HEK293 (cell line): ENCODE measurements around the gene TCOF1.

Experiments
- CTCF ChIA-PET: fragments of 350-600 bp; formaldehyde crosslinking; extraction: SDS; loops from one replicate; lab custom pipeline; 2021; ENCODE audit warnings: antibody characterized with exemption; lab: Yijun Ruan, JAX
- POLR2A ChIA-PET: fragments of 300-600 bp; formaldehyde crosslinking; extraction: SDS; loops from one replicate; lab custom pipeline; 2020; ENCODE audit warnings: antibody characterized with exemption, inconsistent platforms; lab: Yijun Ruan, JAX
- H3K27ac ChIP-seq: fragments of 200-500 bp; sonication (Bioruptor generic); 2 replicates; pipeline ENCODE4 v1.5.1; 2014; ENCODE audit warnings: low read depth, low read length, control low read depth, inconsistent platforms; ENCODE audit errors: extremely low read depth
- H3K36me3 ChIP-seq, 2 experiments: fragments of 200-500 bp in 1 of 2; sonication (Bioruptor generic) in 1 of 2; 1 replicate in 1 of 2; 2 replicates in 1 of 2; pipeline ENCODE4 v1.5.1; 2014 to 2017; ENCODE audit warnings: inconsistent platforms in 2 of 2, low read length in 2 of 2; ENCODE audit not compliant: control insufficient read depth in 2 of 2, insufficient read depth in 1 of 2
- H3K4me1 ChIP-seq: fragments of 200-500 bp; sonication (Bioruptor generic); 2 replicates; pipeline ENCODE4 v1.5.1; 2014; ENCODE audit warnings: mild to moderate bottlenecking, low read length, inconsistent platforms; ENCODE audit not compliant: control insufficient read depth, insufficient read depth
- H3K4me3 ChIP-seq: 2 replicates; pipeline ENCODE4 v1.5.1; 2011; ENCODE audit warnings: low read depth, mild to moderate bottlenecking, control low read depth, low read length, moderate library complexity
- H3K9me3 ChIP-seq: fragments of 200-500 bp; sonication (Bioruptor generic); 2 replicates; pipeline ENCODE4 v1.5.1; 2014; ENCODE audit warnings: low read depth, low read length, inconsistent platforms; ENCODE audit not compliant: control insufficient read depth, insufficient read depth
- ZBTB11 ChIP-seq: fragments of 450-650 bp; formaldehyde crosslinking; conservative IDR thresholded peaks from 2 replicates; pipeline ENCODE4 v1.5.1; 2016; ENCODE audit warnings: low read depth, missing biosample characterization, missing genetic modification characterization
- ZFP37 ChIP-seq: fragments of 450-650 bp; formaldehyde crosslinking; IDR thresholded peaks from 2 replicates; pipeline ENCODE4 v1.5.1; 2016; ENCODE audit warnings: missing biosample characterization, missing genetic modification characterization
- ZIC2 ChIP-seq: fragments of 450-650 bp; formaldehyde crosslinking; IDR thresholded peaks from 2 replicates; pipeline ENCODE4 v1.5.1; 2016; ENCODE audit warnings: missing biosample characterization, missing genetic modification characterization
- ZNF112 ChIP-seq: fragments of 450-650 bp; formaldehyde crosslinking; IDR thresholded peaks from 2 replicates; pipeline ENCODE4 v1.5.0; 2017; ENCODE audit warnings: missing biosample characterization, missing genetic modification characterization
- ZNF214 ChIP-seq: fragments of 450-650 bp; formaldehyde crosslinking; IDR thresholded peaks from 2 replicates; pipeline ENCODE4 v1.5.1; 2017; ENCODE audit warnings: missing biosample characterization, mild to moderate bottlenecking, missing genetic modification characterization, borderline replicate concordance
- ZNF24 ChIP-seq: fragments of 450-650 bp; formaldehyde crosslinking; IDR thresholded peaks from 2 replicates; pipeline ENCODE4 v1.5.1; 2016; ENCODE audit warnings: missing biosample characterization, missing genetic modification characterization
- ZNF623 ChIP-seq: fragments of 450-650 bp; formaldehyde crosslinking; IDR thresholded peaks from 2 replicates; pipeline ENCODE4 v1.5.1; 2016; ENCODE audit warnings: missing biosample characterization, missing genetic modification characterization
- ZNF658 ChIP-seq: fragments of 450-650 bp; formaldehyde crosslinking; IDR thresholded peaks from 2 replicates; pipeline ENCODE4; 2016; ENCODE audit warnings: missing biosample characterization, missing genetic modification characterization
- ZNF76 ChIP-seq: fragments of 450-650 bp; formaldehyde crosslinking; IDR thresholded peaks from 2 replicates; pipeline ENCODE4; 2016; ENCODE audit warnings: low read depth, missing biosample characterization, missing genetic modification characterization, borderline replicate concordance
- ZNF776 ChIP-seq: fragments of 450-650 bp; formaldehyde crosslinking; IDR thresholded peaks from 2 replicates; pipeline ENCODE4 v1.5.0; 2017; ENCODE audit warnings: missing biosample characterization, missing genetic modification characterization, borderline replicate concordance
- ZNF791 ChIP-seq: fragments of 450-650 bp; formaldehyde crosslinking; IDR thresholded peaks from 2 replicates; pipeline ENCODE4 v1.5.1; 2016; ENCODE audit warnings: missing biosample characterization, missing genetic modification characterization
- ZNF830 ChIP-seq: fragments of 450-650 bp; IDR thresholded peaks from 2 replicates; pipeline ENCODE4 v1.5.0; 2018; ENCODE audit warnings: missing biosample characterization, missing genetic modification characterization, low read depth, mild to moderate bottlenecking, moderate library complexity
- TF ChIP-seq, protein P1 (sequence below): fragments of 450-650 bp; formaldehyde crosslinking; conservative IDR thresholded peaks from 2 replicates; pipeline ENCODE4 v1.5.1; 2016; ENCODE audit warnings: low read depth, missing biosample characterization, missing genetic modification characterization
- TF ChIP-seq, protein P2 (sequence below): fragments of 450-650 bp; formaldehyde crosslinking; IDR thresholded peaks from 2 replicates; pipeline ENCODE4 v1.5.1; 2017; ENCODE audit warnings: missing biosample characterization, missing genetic modification characterization

The TCOF1 gene

DNA sequence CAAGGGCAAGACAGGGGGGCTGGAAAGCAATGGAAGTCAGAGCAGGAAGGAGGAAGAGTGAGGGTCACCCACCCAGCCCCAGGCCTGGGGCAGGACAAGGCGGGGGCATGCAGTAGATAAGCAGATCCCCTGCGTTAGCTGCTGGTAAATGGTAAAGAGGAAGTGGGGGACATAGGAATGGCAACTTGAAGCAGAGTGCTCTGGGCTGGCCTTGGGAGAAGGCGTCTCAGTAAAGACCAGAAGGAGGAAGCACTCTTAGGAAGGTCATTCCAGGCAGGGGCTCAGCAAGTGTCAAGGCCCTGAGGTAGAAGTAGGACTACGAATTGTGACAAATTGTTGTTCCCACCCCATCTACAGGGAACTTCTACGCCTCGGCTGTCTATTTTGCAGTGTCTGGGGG, 15.1 kb downstream of the TCOF1 start:
- H3K9me3 ChIP-seq, result no peaks in the 10 kb centered on the region
- no peak for TF ChIP-seq ZFP37 (tag by site-specific recombination)
- TF ChIP-seq ZNF830 (tag by site-specific recombination), result no peak
- TF ChIP-seq ZNF791 (tag by site-specific recombination), result no peak
- TF ChIP-seq ZNF623 (tag by site-specific recombination), result peak; percentile 83
- CTCF ChIA-PET, result no interaction called here
- POLR2A ChIA-PET, result interaction anchor here (0.7 kb wide), 1 partner anchor 12 kb away, joined by 3 read pairs; no protein-coding TSS in a partner anchor
- peaks cover 42 to 99% of the 10 kb centered on the region in 2 experiments for H3K36me3 ChIP-seq
- H3K27ac ChIP-seq, result no peak overlapping the region
- no peaks in the 10 kb centered on the region for H3K4me1 ChIP-seq
- no peak overlapping the region for H3K4me3 ChIP-seq

GRCh38 chr5:150374651-150375050, 17.2 kb downstream of the TCOF1 start:
- Histone ChIP-seq H3K4me1 (no peaks in the 10 kb centered on the region), H3K4me3 (no peak overlapping the region), H3K27ac (no peak overlapping the region), H3K9me3 (no peaks in the 10 kb centered on the region), H3K36me3 (peaks cover 54 to 99% of the 10 kb centered on the region in 2 experiments)
- TF ChIP-seq, protein P1, sequence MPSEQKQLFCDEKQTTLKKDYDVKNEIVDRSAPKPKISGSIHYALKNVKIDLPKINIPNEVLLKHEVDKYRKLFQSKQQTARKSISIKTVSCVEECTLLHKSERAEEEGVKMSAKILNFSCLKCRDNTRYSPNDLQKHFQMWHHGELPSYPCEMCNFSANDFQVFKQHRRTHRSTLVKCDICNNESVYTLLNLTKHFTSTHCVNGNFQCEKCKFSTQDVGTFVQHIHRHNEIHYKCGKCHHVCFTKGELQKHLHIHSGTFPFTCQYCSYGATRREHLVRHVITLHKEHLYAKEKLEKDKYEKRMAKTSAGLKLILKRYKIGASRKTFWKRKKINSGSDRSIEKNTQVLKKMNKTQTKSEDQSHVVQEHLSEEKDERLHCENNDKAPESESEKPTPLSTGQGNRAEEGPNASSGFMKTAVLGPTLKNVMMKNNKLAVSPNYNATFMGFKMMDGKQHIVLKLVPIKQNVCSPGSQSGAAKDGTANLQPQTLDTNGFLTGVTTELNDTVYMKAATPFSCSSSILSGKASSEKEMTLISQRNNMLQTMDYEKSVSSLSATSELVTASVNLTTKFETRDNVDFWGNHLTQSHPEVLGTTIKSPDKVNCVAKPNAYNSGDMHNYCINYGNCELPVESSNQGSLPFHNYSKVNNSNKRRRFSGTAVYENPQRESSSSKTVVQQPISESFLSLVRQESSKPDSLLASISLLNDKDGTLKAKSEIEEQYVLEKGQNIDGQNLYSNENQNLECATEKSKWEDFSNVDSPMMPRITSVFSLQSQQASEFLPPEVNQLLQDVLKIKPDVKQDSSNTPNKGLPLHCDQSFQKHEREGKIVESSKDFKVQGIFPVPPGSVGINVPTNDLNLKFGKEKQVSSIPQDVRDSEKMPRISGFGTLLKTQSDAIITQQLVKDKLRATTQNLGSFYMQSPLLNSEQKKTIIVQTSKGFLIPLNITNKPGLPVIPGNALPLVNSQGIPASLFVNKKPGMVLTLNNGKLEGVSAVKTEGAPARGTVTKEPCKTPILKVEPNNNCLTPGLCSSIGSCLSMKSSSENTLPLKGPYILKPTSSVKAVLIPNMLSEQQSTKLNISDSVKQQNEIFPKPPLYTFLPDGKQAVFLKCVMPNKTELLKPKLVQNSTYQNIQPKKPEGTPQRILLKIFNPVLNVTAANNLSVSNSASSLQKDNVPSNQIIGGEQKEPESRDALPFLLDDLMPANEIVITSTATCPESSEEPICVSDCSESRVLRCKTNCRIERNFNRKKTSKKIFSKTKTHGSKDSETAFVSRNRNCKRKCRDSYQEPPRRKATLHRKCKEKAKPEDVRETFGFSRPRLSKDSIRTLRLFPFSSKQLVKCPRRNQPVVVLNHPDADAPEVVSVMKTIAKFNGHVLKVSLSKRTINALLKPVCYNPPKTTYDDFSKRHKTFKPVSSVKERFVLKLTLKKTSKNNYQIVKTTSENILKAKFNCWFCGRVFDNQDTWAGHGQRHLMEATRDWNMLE (tag by site-specific recombination), result no peak
- TF ChIP-seq ZNF112 (tag by site-specific recombination) (no peak), ZNF658 (tag by site-specific recombination) (no peak)
- ChIA-PET POLR2A (no interaction called here), CTCF (interaction anchor here (0.7 kb wide), 1 partner anchor 102 kb away, joined by 3 read pairs; no protein-coding TSS in a partner anchor)

DNA sequence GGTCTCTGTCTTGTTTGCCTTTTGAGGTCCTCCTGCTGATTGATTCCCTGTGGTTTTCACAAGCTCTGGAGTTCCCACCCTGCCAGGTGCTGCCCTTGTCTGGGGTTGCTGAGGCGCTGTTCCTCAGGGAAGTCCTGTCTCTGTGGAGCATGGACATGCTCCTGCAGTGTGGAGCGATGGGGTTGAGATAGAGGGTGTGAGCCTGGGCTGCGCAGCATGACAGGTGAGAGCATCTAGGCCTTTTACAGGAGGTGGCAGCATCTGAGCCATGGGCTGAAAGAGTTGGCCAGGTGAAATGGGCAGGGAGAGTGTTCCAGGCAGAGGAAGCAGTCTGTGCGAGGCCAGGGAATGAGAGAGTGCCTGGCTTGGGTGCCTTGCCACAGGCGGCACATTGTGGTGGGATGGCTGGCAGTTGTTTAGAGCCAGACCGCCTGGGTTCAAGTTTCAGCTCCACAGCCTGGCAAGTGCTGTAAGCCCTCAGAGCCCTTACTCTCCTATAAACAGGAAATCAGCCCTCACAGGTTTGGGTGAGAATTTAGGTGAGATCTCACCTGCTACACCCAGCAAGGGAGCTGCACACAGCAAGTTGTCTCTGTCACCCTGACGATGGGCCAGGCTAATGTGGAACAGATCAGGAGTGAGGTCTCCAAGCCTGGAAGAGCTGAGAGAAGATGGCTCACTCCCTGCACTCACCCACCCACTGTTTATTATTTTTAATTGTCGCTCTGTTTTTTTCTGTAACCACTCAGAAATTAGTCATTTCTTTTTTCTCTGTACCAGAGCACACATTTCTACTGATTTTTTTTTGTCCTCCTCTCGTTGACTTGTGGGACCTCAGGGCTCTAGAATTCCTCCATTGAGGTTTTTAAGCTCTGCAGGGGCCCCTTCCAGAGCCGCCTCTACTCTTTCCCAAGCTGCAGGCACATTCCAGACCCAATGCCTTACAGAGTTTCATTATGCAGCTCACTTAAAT, 19.6 kb downstream of the TCOF1 start:
- peaks cover 44 to 100% of the 10 kb centered on the region in 2 experiments for H3K36me3 ChIP-seq
- ChIA-PET POLR2A (no interaction called here), CTCF (interaction anchor here (0.6 to 0.9 kb wide), 2 partner anchors 22 to 470 kb away, joined by 3 read pairs; no protein-coding TSS in a partner anchor)
- no peaks in the 10 kb centered on the region for H3K9me3 ChIP-seq
- H3K27ac ChIP-seq, result no peak overlapping the region
- H3K4me1 ChIP-seq, result no peaks in the 10 kb centered on the region
- TF ChIP-seq ZIC2, result peak; percentile 57
- TF ChIP-seq ZNF76 (tag by site-specific recombination), result no peak
- no peak overlapping the region for H3K4me3 ChIP-seq

DNA sequence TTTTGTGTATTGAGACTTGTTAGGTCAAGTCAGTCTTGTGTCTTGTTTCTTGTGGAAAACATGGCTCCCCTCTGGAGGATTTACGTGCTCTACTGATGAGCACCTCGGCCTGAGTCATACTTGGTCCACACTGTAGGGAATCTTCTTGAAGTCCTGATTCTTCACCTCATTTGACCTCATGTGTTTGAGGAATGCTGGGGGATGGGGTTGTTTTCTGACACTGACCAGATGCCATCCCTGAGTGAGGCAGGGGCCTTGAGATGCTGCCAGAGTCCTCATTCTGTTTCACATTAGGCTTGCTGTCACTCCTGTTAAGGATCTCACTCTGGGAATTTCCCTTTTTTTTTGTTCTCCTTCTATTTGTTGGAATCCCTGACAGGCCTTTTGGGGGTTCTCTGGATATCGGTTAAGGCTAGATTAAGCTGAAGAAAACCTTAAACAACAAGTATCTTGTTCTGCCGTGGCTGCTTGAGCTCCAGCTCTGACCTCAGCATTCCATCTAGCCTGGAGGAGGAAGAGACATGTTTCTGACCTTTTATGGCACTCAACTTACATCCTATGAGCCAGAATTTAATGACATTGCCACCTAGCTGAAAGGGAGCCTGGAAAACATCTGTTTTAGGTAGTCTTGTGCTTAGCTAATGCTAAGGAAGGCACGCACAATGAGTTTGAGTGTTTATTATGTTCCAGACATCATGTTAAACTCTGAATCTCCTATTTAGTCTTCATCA, 20.6 kb downstream of the TCOF1 start:
- no peak overlapping the region for H3K27ac ChIP-seq
- CTCF ChIA-PET, result interaction anchor here (0.6 to 0.9 kb wide), 2 partner anchors 21 to 244 kb away, joined by 3 read pairs; no protein-coding TSS in a partner anchor
- H3K4me1 ChIP-seq, result no peaks in the 10 kb centered on the region
- peaks cover 44 to 100% of the 10 kb centered on the region in 2 experiments for H3K36me3 ChIP-seq
- H3K4me3 ChIP-seq, result no peak overlapping the region
- POLR2A ChIA-PET, result interaction anchor here (0.5 kb wide), 1 partner anchor 26 kb away, joined by 3 read pairs; no protein-coding TSS in a partner anchor
- no peaks in the 10 kb centered on the region for H3K9me3 ChIP-seq
- TF ChIP-seq, protein P2, sequence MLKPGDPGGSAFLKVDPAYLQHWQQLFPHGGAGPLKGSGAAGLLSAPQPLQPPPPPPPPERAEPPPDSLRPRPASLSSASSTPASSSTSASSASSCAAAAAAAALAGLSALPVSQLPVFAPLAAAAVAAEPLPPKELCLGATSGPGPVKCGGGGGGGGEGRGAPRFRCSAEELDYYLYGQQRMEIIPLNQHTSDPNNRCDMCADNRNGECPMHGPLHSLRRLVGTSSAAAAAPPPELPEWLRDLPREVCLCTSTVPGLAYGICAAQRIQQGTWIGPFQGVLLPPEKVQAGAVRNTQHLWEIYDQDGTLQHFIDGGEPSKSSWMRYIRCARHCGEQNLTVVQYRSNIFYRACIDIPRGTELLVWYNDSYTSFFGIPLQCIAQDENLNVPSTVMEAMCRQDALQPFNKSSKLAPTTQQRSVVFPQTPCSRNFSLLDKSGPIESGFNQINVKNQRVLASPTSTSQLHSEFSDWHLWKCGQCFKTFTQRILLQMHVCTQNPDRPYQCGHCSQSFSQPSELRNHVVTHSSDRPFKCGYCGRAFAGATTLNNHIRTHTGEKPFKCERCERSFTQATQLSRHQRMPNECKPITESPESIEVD (tag by site-specific recombination), result no peak
- TF ChIP-seq ZBTB11, result no peak
- no peak for TF ChIP-seq ZNF24 (tag by site-specific recombination)
- TF ChIP-seq ZNF776 (tag by site-specific recombination), result no peak
- no peak for TF ChIP-seq ZNF214 (tag by site-specific recombination)
